Spleen (tissue), 7 donors: ENCODE measurements around the gene BORCS8.

Experiments used
- CTCF ChIP-seq, 11 experiments: fragments of 200-600 bp in 7 of 11; fragments of 450-650 bp in 4 of 11; sonication (generic) in 4 of 11; IDR thresholded peaks in 8 of 11; conservative IDR thresholded peaks in 3 of 11; 1 replicate in 7 of 11; 2 replicates in 4 of 11; pipeline versions ENCODE4 v1.4.0 to v1.8.0; 2016 to 2021; ENCODE audit warnings: antibody characterized with exemption in 11 of 11, inconsistent platforms in 4 of 11, mild to moderate bottlenecking in 1 of 11
- POLR2A ChIP-seq, 3 donors: fragments of 450-650 bp; IDR thresholded peaks; one replicate each; pipeline ENCODE4 v1.5.1; 2017; ENCODE audit warnings: antibody characterized with exemption in 3 of 3, mild to moderate bottlenecking in 1 of 3
- donor health status: DM: no; HTN: no; CAD: no; lungs with moderate emphysema.
- donor health status: DM: no; HTN: no; CAD: no.
- donor health status: DM: no; HTN: no; CAD: no.

DNA sequence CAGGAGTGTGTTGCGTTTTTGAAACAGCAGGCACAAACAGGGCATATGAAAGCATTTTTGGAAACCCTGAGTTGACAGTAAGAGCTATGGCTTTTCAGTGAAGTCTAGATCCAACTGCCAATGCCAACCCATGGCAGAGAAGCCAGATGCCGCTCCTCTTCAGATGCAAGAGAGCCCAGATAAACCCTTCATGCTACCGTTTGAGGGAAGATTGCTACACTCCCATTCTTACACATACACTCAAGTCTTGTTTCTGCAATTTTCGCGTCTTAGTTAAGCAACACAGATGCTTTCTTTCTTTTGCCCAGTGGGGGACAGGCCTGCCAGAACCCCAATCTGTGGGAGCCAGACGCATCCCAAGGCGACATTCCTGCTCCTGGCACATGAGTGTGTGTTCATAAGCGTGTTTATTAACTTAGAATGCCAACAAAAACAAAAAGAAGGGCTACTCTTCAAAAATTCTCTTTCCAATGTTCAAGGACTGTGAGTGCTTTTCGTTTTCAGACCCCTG, 10.4 kb downstream of the BORCS8 start:
- TF ChIP-seq CTCF (IDR thresholded peaks at IDR 0.05 in 8 of 11, conservative IDR thresholded peaks at IDR 0.05 in 3 of 11) (no peak), POLR2A (IDR thresholded peaks at IDR 0.05) (no peak)
